HCT116 (cell line): ENCODE data around the gene TBL2. TPM values are rescaled to one million over a fixed set of nuclear protein-coding genes. Genes with fewer than 3 reads are reported as not detected.

Experiments
- ATAC-seq: fragments of 200-7000 bp; cut with Tn5 transposase; 2 replicates; pipeline ENCODE4 v1.9.1; 2020; ENCODE audit warnings: mild to moderate bottlenecking, moderate library complexity
- BruUV-seq: library from RNA; stranded (reverse); fragments of 400-500 nt; replicated peaks from 2 replicates; lab custom pipeline; 2021; lab: Mats Ljungman, UMichigan
- CTCF ChIA-PET: fragments of 300-600 bp; sonication (Branson Sonifier 250); formaldehyde crosslinking; loops from one replicate; lab custom pipeline; 2021; ENCODE audit warnings: antibody characterized with exemption; lab: Charles Lee
- POLR2A ChIA-PET: fragments of 300-600, 350-600 bp; sonication (Branson Sonifier 250); formaldehyde crosslinking; loops from one replicate; lab custom pipeline; 2021; ENCODE audit warnings: antibody characterized with exemption; lab: Charles Lee
- RAD21 ChIA-PET, 2 experiments: fragments of 300-600 bp; sonication (Branson Sonifier 250); formaldehyde crosslinking; loops; one replicate each; lab custom pipeline; 2023; ENCODE audit warnings: low total read pairs in 2 of 2; ENCODE audit not compliant: uncharacterized antibody in 2 of 2, unreplicated experiment in 2 of 2, low non-redundant PET in 1 of 2; lab: Charles Lee
- DNase-seq: peaks from one replicate; pipeline ENCODE4 v3.0.0-alpha.2; 2010; ENCODE audit warnings: low read depth, low spot score
- H2AFZ ChIP-seq: fragments of 200-600 bp; shearing (Covaris generic), sonication (generic); 2 replicates; pipeline ENCODE4 v1.6.1; 2017; ENCODE audit warnings: low read depth, mixed run types, mixed read lengths, antibody characterized with exemption, low read length; ENCODE audit not compliant: poor library complexity, severe bottlenecking
- H3K27ac ChIP-seq: 2 replicates; pipeline ENCODE4 v1.5.1; 2012; ENCODE audit warnings: low read depth, low read length
- H3K27me3 ChIP-seq: fragments of 200-600 bp; sonication (generic); 2 replicates; pipeline ENCODE4 v1.6.1; 2016; ENCODE audit warnings: mixed run types, low read length, mixed read lengths; ENCODE audit not compliant: insufficient read depth
- H3K36me3 ChIP-seq, 2 experiments: fragments of 200-500 bp in 1 of 2; fragments of 200-600 bp in 1 of 2; sonication (Bioruptor generic) in 1 of 2; sonication (generic) in 1 of 2; 2 replicates each; pipeline versions ENCODE4 v1.5.1 to v1.6.1; 2014 to 2016; ENCODE audit warnings: low read length in 2 of 2, inconsistent platforms in 1 of 2, mixed read lengths in 1 of 2, mixed run types in 1 of 2; ENCODE audit not compliant: insufficient read depth in 2 of 2, control insufficient read depth in 1 of 2
- H3K4me1 ChIP-seq, 2 experiments: fragments of 200-600 bp in 1 of 2; sonication (generic) in 1 of 2; 2 replicates each; pipeline versions ENCODE4 v1.5.1 to v1.6.1; 2012 to 2017; ENCODE audit warnings: low read length in 2 of 2, inconsistent platforms in 1 of 2, mild to moderate bottlenecking in 1 of 2, mixed read lengths in 1 of 2, mixed run types in 1 of 2, moderate library complexity in 1 of 2; ENCODE audit not compliant: insufficient read depth in 2 of 2, control insufficient read depth in 1 of 2
- H3K4me2 ChIP-seq: fragments of 200-600 bp; sonication (generic); 2 replicates; pipeline ENCODE4 v1.6.1; 2017; ENCODE audit warnings: mixed run types, low read length, mixed read lengths
- H3K4me3 ChIP-seq, 2 experiments: fragments of 200-600 bp in 1 of 2; sonication (generic) in 1 of 2; replicated peaks in 1 of 2; 2 replicates each; pipeline ENCODE4 v1.5.1; 2011 to 2016; ENCODE audit warnings: low read length in 2 of 2, control low read depth in 1 of 2, low read depth in 1 of 2, mild to moderate bottlenecking in 1 of 2, mixed read lengths in 1 of 2, mixed run types in 1 of 2
- H3K79me2 ChIP-seq: fragments of 200-600 bp; sonication (generic); 2 replicates; pipeline ENCODE4 v1.6.1; 2017; ENCODE audit warnings: mild to moderate bottlenecking, mixed run types, low read length, moderate library complexity, mixed read lengths; ENCODE audit not compliant: insufficient read depth
- H3K9ac ChIP-seq: fragments of 200-600 bp; sonication (generic); 2 replicates; pipeline ENCODE4 v1.6.1; 2016; ENCODE audit warnings: low read length, mixed read lengths
- H3K9me2 ChIP-seq: fragments of 200-600 bp; sonication (generic), shearing (Covaris generic); 2 replicates; pipeline ENCODE4 v1.6.1; 2017; ENCODE audit warnings: mixed run types, mild to moderate bottlenecking, moderate library complexity; ENCODE audit not compliant: insufficient read depth
- H3K9me3 ChIP-seq, 2 experiments: fragments of 200-500 bp in 1 of 2; fragments of 200-600 bp in 1 of 2; sonication (Bioruptor generic) in 1 of 2; sonication (generic) in 1 of 2; 2 replicates each; pipeline ENCODE4 v1.6.1; 2014 to 2017; ENCODE audit warnings: low read length in 2 of 2, mixed read lengths in 2 of 2, inconsistent platforms in 1 of 2, low read depth in 1 of 2, mild to moderate bottlenecking in 1 of 2, mixed run types in 1 of 2, moderate library complexity in 1 of 2; ENCODE audit not compliant: control insufficient read depth in 1 of 2, insufficient read depth in 1 of 2
- H4K20me1 ChIP-seq: fragments of 200-600 bp; sonication (generic), shearing (Covaris generic); 2 replicates; pipeline ENCODE4 v1.6.1; 2017; ENCODE audit warnings: mixed run types, mild to moderate bottlenecking, moderate library complexity; ENCODE audit not compliant: insufficient read depth
- ATF3 ChIP-seq: IDR thresholded peaks from 2 replicates; pipeline ENCODE4 v1.6.1; 2012
- CBX3 ChIP-seq: IDR thresholded peaks from 2 replicates; pipeline ENCODE4 v1.6.1; 2012; ENCODE audit warnings: low read depth
- CEBPB ChIP-seq: IDR thresholded peaks from 2 replicates; pipeline ENCODE4 v1.6.1; 2012; ENCODE audit warnings: low read depth
- EGR1 ChIP-seq: IDR thresholded peaks from 2 replicates; pipeline ENCODE4 v1.6.1; 2012; ENCODE audit warnings: low read depth
- EZH2 ChIP-seq: fragments of 200-600 bp; sonication (generic); IDR thresholded peaks from 2 replicates; pipeline ENCODE4 v1.6.1; 2017; ENCODE audit warnings: antibody characterized with exemption, mixed run types
- MAX ChIP-seq: IDR thresholded peaks from 2 replicates; pipeline ENCODE4 v1.6.1; 2012
- RAD21 ChIP-seq: IDR thresholded peaks from 2 replicates; pipeline ENCODE4 v1.6.1; 2012; ENCODE audit warnings: low read depth, mild to moderate bottlenecking
- REST ChIP-seq: IDR thresholded peaks from 2 replicates; pipeline ENCODE4 v1.6.1; 2012; ENCODE audit warnings: low read depth
- SIN3A ChIP-seq: IDR thresholded peaks from 2 replicates; pipeline ENCODE4 v1.6.1; 2012; ENCODE audit warnings: low read depth
- ZBTB33 ChIP-seq: IDR thresholded peaks from 2 replicates; pipeline ENCODE4 v1.6.1; 2011; ENCODE audit warnings: mild to moderate bottlenecking, low read length, moderate library complexity; ENCODE audit not compliant: insufficient replicate concordance; ENCODE audit errors: extremely low read depth
- ZFX ChIP-seq: fragments of 450-650 bp; IDR thresholded peaks from 2 replicates; pipeline ENCODE4 v1.6.1; 2017
- ZNF274 ChIP-seq: fragments of 200-500 bp; sonication (Bioruptor generic); IDR thresholded peaks from 2 replicates; pipeline ENCODE4 v1.6.1; 2014; ENCODE audit warnings: mild to moderate bottlenecking, low read depth, low read length, inconsistent platforms
- intact Hi-C: fragments of 100-400 bp; cut with micrococcal nuclease; formaldehyde crosslinking; loops from 2 replicates; pipeline ENCODE4 v1.10.0; 2022
- total RNA-seq: library from RNA; stranded (reverse); gene quantifications from one replicate; pipeline ENCODE4 v1.2.1, GENCODE V29; 2021; ENCODE audit not compliant: unreplicated experiment
- TF ChIP-seq, protein P1 (sequence below), 3 experiments: fragments of 200-600 bp in 1 of 3; sonication (generic) in 1 of 3; IDR thresholded peaks in 2 of 3; conservative IDR thresholded peaks in 1 of 3; 2 replicates each; pipeline ENCODE4 v1.5.1; 2012 to 2017; ENCODE audit warnings: low read depth in 2 of 3, low read length in 2 of 3, antibody characterized with exemption in 1 of 3, borderline replicate concordance in 1 of 3, control low read depth in 1 of 3, mild to moderate bottlenecking in 1 of 3, mixed read lengths in 1 of 3, mixed run types in 1 of 3, moderate library complexity in 1 of 3; ENCODE audit not compliant: insufficient read depth in 1 of 3

Gene TBL2
- total RNA-seq, 1 experiment from 2014 or later, result 55.0 TPM

DNA sequence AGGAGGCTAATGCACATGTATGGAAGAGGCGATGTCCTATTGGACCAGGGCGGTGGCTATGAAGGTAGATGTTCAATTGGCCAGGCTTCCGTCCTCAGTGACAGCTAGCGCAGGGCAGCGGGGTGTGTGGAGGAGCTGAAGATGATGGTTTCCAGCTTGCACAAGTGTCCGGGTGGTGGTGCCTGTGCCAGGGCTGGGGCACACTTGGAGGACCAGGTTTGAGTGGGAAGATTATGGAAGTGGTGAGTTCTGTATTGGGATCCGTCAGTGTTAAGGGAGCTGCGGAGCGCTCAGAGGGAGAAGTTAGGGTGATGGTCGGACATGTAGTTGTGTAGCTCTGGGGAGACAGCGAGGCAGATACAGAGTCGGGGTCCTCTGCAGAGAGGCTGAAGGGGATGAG, 8.5 kb upstream of the TBL2 start (continued):
- TF ChIP-seq, protein P1, sequence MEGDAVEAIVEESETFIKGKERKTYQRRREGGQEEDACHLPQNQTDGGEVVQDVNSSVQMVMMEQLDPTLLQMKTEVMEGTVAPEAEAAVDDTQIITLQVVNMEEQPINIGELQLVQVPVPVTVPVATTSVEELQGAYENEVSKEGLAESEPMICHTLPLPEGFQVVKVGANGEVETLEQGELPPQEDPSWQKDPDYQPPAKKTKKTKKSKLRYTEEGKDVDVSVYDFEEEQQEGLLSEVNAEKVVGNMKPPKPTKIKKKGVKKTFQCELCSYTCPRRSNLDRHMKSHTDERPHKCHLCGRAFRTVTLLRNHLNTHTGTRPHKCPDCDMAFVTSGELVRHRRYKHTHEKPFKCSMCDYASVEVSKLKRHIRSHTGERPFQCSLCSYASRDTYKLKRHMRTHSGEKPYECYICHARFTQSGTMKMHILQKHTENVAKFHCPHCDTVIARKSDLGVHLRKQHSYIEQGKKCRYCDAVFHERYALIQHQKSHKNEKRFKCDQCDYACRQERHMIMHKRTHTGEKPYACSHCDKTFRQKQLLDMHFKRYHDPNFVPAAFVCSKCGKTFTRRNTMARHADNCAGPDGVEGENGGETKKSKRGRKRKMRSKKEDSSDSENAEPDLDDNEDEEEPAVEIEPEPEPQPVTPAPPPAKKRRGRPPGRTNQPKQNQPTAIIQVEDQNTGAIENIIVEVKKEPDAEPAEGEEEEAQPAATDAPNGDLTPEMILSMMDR (IDR thresholded peaks at IDR 0.05 in 2 of 3, conservative IDR thresholded peaks at IDR 0.05 in 1 of 3; ENCODE audit: borderline replicate concordance in 1 of 3, insufficient read depth in 1 of 3, low read depth in 2 of 3, low read length in 2 of 3), result no peak
- TF ChIP-seq ZBTB33 (no peak), EGR1 (no peak), ZNF274 (no peak)

GRCh38 chr7:73585196-73585595, 6.8 kb upstream of the TBL2 start:
- ATAC-seq, result no peak
- no peaks in the 10 kb centered on the region for H3K27me3 ChIP-seq
- H3K79me2 ChIP-seq, result no peaks in the 10 kb centered on the region
- DNase-seq, result no peak
- BruUV-seq, result no TSS peak
- H3K4me2 ChIP-seq, result no peak overlapping the region
- TF ChIP-seq REST (no peak), ZFX (no peak), SIN3A (no peak), EZH2 (no peak), CBX3 (no peak), EGR1 (no peak), CEBPB (no peak), ZBTB33 (no peak), MAX (no peak), RAD21 (no peak), ATF3 (no peak)
- TF ChIP-seq, all 23 proteins: peak for 0
- no peaks in the 10 kb centered on the region for H3K9me2 ChIP-seq
- ChIA-PET POLR2A (no interaction called here), RAD21 (no interaction called here), CTCF (no interaction called here)
- H3K4me1 ChIP-seq, result no peaks in the 10 kb centered on the region
- H3K4me3 ChIP-seq, result no peak overlapping the region
- no peak overlapping the region for H2AFZ ChIP-seq
- intact Hi-C loops, result no loop called here
- no peak overlapping the region for H3K9ac ChIP-seq
- no peak overlapping the region for H3K27ac ChIP-seq
- no peaks in the 10 kb centered on the region; a peak in 1 of 4 replicates for H3K36me3 ChIP-seq
- H4K20me1 ChIP-seq, result no peaks in the 10 kb centered on the region
- H3K9me3 ChIP-seq, result no peaks in the 10 kb centered on the region
